WI38 (cell line): ENCODE results near the gene THSD4.

Source experiments
- H3K4me3 ChIP-seq: 2 replicates; pipeline ENCODE4 v1.5.1; 2011; ENCODE audit warnings: low read depth, mild to moderate bottlenecking, control low read depth, low read length
- CTCF ChIP-seq: IDR thresholded peaks from 2 replicates; pipeline ENCODE4 v1.5.1; 2012; ENCODE audit warnings: low read depth, mild to moderate bottlenecking, control low read depth, low read length

THSD4 gene

GRCh38 chr15:71575474-71576045, 460.3 kb downstream of the THSD4 start:
- no peak overlapping the region for H3K4me3 ChIP-seq
- TF ChIP-seq CTCF: peak; percentile 46; the same call in 1 of the 2 replicates

- TF ChIP-seq CTCF: no peak
Observed at GRCh38 chr15:71577071-71577470, 461.8 kb downstream of the THSD4 start.

GRCh38 chr15:71581398-71581930, 466.2 kb downstream of the THSD4 start:
- no peak overlapping the region for H3K4me3 ChIP-seq
- no peak for TF ChIP-seq CTCF

More at GRCh38 chr15:71577071-71577470, 461.8 kb downstream of the THSD4 start:
- no peak overlapping the region for H3K4me3 ChIP-seq

- TF ChIP-seq CTCF: no peak
- no peak overlapping the region for H3K4me3 ChIP-seq
Observed at GRCh38 chr15:71585159-71585558, 469.9 kb downstream of the THSD4 start.

GRCh38 chr15:71586463-71586862, 471.2 kb downstream of the THSD4 start:
- no peak for TF ChIP-seq CTCF
- H3K4me3 ChIP-seq: no peak overlapping the region

- no peak for TF ChIP-seq CTCF
- no peak overlapping the region for H3K4me3 ChIP-seq
Observed at GRCh38 chr15:71588746-71589145, 473.5 kb downstream of the THSD4 start.

- TF ChIP-seq CTCF: no peak
- no peak overlapping the region for H3K4me3 ChIP-seq
Observed at GRCh38 chr15:71591057-71591456, 475.8 kb downstream of the THSD4 start.
